Neural progenitor cell (in vitro differentiated cells): Measurements from ENCODE around the gene DPAGT1. TPM values are rescaled to one million over a fixed set of nuclear protein-coding genes. Genes with fewer than 3 reads are reported as not detected.

Experiments
- DNase-seq: peaks from one replicate; pipeline ENCODE4 v3.0.0-alpha.2; 2016; ENCODE audit warnings: low spot score
- H2AFZ ChIP-seq: fragments of 200-600 bp; sonication (generic); replicated peaks from 2 replicates; pipeline ENCODE4 v1.6.1; 2016; ENCODE audit warnings: antibody characterized with exemption
- H3F3A ChIP-seq: fragments of 200-600 bp; sonication (generic); 2 replicates; pipeline ENCODE4 v1.6.1; 2016; ENCODE audit warnings: antibody characterized with exemption, low read depth
- H3K27ac ChIP-seq: fragments of 200-600 bp; sonication (generic); 2 replicates; pipeline ENCODE4 v1.5.1; 2016; ENCODE audit warnings: mild to moderate bottlenecking
- H3K27me3 ChIP-seq: fragments of 200-600 bp; sonication (generic); 2 replicates; pipeline ENCODE4 v1.6.1; 2016; ENCODE audit warnings: mild to moderate bottlenecking, moderate library complexity
- H3K36me3 ChIP-seq: fragments of 200-600 bp; sonication (generic); 2 replicates; pipeline ENCODE4 v1.5.1; 2016
- H3K4me1 ChIP-seq: fragments of 200-600 bp; sonication (generic); 2 replicates; pipeline ENCODE4 v1.6.1; 2016; ENCODE audit warnings: mixed run types
- H3K4me2 ChIP-seq: fragments of 200-600 bp; sonication (generic); 2 replicates; pipeline ENCODE4 v1.6.1; 2016
- H3K4me3 ChIP-seq: fragments of 200-600 bp; sonication (generic); 2 replicates; pipeline ENCODE4 v1.5.1; 2016
- H3K79me2 ChIP-seq: fragments of 200-600 bp; sonication (generic); 2 replicates; pipeline ENCODE4 v1.6.1; 2016; ENCODE audit warnings: low read depth
- H3K9ac ChIP-seq: fragments of 200-600 bp; sonication (generic); 2 replicates; pipeline ENCODE4 v1.6.1; 2016
- H3K9me3 ChIP-seq: fragments of 200-600 bp; sonication (generic); 2 replicates; pipeline ENCODE4 v1.5.1; 2016; ENCODE audit warnings: low read depth
- H4K20me1 ChIP-seq: fragments of 200-600 bp; sonication (generic); 2 replicates; pipeline ENCODE4 v1.6.1; 2016; ENCODE audit warnings: low read depth
- H3K27ac Mint-ChIP-seq: 3 replicates; pipeline ENCODE4 v1.8.0; 2021; ENCODE audit warnings: mixed read lengths
- H3K27me3 Mint-ChIP-seq: 2 replicates; pipeline ENCODE4 v1.8.0; 2022; ENCODE audit warnings: low read depth, mild to moderate bottlenecking, inconsistent platforms, moderate library complexity, mixed read lengths; ENCODE audit not compliant: insufficient read depth
- H3K36me3 Mint-ChIP-seq: 3 replicates; pipeline ENCODE4 v1.8.0; 2021; ENCODE audit warnings: mixed read lengths
- H3K4me1 Mint-ChIP-seq: 3 replicates; pipeline ENCODE4 v1.8.0; 2021; ENCODE audit warnings: mixed read lengths
- H3K4me3 Mint-ChIP-seq: 3 replicates; pipeline ENCODE4 v1.8.0; 2021; ENCODE audit warnings: mild to moderate bottlenecking, moderate library complexity, mixed read lengths
- H3K9me3 Mint-ChIP-seq: 3 replicates; pipeline ENCODE4 v1.8.0; 2020; ENCODE audit warnings: mixed read lengths
- EZH2 ChIP-seq: fragments of 200-600 bp; sonication (generic); IDR thresholded peaks from 2 replicates; pipeline ENCODE4 v1.6.1; 2017; ENCODE audit warnings: antibody characterized with exemption, mild to moderate bottlenecking, moderate library complexity
- EZH2phosphoT487 ChIP-seq: fragments of 200-600 bp; sonication (generic); IDR thresholded peaks from 2 replicates; pipeline ENCODE4 v1.6.1; 2017; ENCODE audit warnings: antibody characterized with exemption
- total RNA-seq: library from RNA; depleted of rRNA; stranded (reverse); fragments of >200 nt; gene quantifications from 2 replicates; pipeline ENCODE4 v1.2.3, GENCODE V29; 2015; ENCODE audit warnings: low replicate concordance
- TF ChIP-seq, protein P1 (sequence below): fragments of 200-600 bp; sonication (generic); IDR thresholded peaks from 2 replicates; pipeline ENCODE4 v1.5.1; 2017; ENCODE audit warnings: antibody characterized with exemption, mild to moderate bottlenecking

The DPAGT1 gene
- total RNA-seq, 1 donor from 2014 or later = 13.4 TPM

DNA sequence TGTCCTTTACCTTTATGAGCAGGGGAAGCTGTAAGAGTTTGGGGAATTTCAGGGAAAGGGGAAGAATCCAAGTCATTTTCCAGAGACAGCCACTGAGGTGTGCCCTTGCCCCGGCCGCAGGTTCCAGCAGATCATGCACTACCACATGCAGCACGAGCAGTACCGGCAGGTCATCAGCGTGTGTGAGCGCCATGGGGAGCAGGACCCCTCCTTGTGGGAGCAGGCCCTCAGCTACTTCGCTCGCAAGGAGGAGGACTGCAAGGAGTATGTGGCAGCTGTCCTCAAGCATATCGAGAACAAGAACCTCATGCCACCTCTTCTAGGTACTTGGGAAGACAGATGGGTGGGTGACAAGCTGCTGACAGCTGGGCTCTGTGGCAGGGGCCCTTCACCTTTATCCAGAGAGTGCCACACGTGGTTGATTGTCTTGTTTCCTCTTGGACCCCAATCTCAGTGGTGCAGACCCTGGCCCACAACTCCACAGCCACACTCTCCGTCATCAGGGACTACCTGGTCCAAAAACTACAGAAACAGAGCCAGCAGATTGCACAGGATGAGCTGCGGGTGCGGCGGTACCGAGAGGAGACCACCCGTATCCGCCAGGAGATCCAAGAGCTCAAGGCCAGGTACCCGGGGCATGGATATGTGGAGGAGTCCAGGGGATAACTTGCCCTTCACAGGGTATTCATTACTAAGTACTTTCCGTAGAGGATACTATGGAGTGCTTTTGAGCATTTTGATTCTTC lies 22.8 kb downstream of the DPAGT1 start:
- H3K4me1 ChIP-seq = no peaks in the 10 kb centered on the region
- Mint-ChIP-seq H3K4me1 (no peaks in the 10 kb centered on the region), H3K4me3 (no peak overlapping the region), H3K27me3 (peaks cover 5% of the 10 kb centered on the region), H3K36me3 (peaks cover 21% of the 10 kb centered on the region), H3K9me3 (no peaks in the 10 kb centered on the region), H3K27ac (no peak overlapping the region)
- no peaks in the 10 kb centered on the region for H3K79me2 ChIP-seq
- H3K27me3 ChIP-seq = no peaks in the 10 kb centered on the region
- H2AFZ ChIP-seq = no peak overlapping the region
- H3K4me2 ChIP-seq = no peak overlapping the region
- DNase-seq = no peak
- no peak overlapping the region for H3K4me3 ChIP-seq
- no peak overlapping the region for H3K27ac ChIP-seq
- TF ChIP-seq, protein P1, sequence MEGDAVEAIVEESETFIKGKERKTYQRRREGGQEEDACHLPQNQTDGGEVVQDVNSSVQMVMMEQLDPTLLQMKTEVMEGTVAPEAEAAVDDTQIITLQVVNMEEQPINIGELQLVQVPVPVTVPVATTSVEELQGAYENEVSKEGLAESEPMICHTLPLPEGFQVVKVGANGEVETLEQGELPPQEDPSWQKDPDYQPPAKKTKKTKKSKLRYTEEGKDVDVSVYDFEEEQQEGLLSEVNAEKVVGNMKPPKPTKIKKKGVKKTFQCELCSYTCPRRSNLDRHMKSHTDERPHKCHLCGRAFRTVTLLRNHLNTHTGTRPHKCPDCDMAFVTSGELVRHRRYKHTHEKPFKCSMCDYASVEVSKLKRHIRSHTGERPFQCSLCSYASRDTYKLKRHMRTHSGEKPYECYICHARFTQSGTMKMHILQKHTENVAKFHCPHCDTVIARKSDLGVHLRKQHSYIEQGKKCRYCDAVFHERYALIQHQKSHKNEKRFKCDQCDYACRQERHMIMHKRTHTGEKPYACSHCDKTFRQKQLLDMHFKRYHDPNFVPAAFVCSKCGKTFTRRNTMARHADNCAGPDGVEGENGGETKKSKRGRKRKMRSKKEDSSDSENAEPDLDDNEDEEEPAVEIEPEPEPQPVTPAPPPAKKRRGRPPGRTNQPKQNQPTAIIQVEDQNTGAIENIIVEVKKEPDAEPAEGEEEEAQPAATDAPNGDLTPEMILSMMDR = no peak
- no peak for TF ChIP-seq EZH2phosphoT487
- no peak for TF ChIP-seq EZH2
- H3F3A ChIP-seq = peaks cover 8% of the 10 kb centered on the region
- H4K20me1 ChIP-seq = no peaks in the 10 kb centered on the region
- no peak overlapping the region for H3K9ac ChIP-seq
- no peaks in the 10 kb centered on the region for H3K36me3 ChIP-seq
- no peaks in the 10 kb centered on the region for H3K9me3 ChIP-seq

- Mint-ChIP-seq H3K4me3 (no peak overlapping the region), H3K36me3 (peaks cover 25% of the 10 kb centered on the region), H3K27ac (no peak overlapping the region), H3K9me3 (no peaks in the 10 kb centered on the region), H3K27me3 (peaks cover 3% of the 10 kb centered on the region), H3K4me1 (no peaks in the 10 kb centered on the region)
- H3K9ac ChIP-seq = no peak overlapping the region
- no peak overlapping the region for H2AFZ ChIP-seq
- no peaks in the 10 kb centered on the region for H3K36me3 ChIP-seq
- no peaks in the 10 kb centered on the region for H3K27me3 ChIP-seq
- no peak overlapping the region for H3K4me2 ChIP-seq
- no peaks in the 10 kb centered on the region for H3K9me3 ChIP-seq
- TF ChIP-seq EZH2 = no peak
- TF ChIP-seq, protein P1 = no peak
- peaks cover 8% of the 10 kb centered on the region for H3F3A ChIP-seq
- no peak for DNase-seq
- H3K79me2 ChIP-seq = no peaks in the 10 kb centered on the region
- H3K4me3 ChIP-seq = no peak overlapping the region
- no peaks in the 10 kb centered on the region for H4K20me1 ChIP-seq
- H3K27ac ChIP-seq = no peak overlapping the region
- H3K4me1 ChIP-seq = no peaks in the 10 kb centered on the region
Measured at GRCh38 chr11:119077839-119078238, 23.8 kb downstream of the DPAGT1 start.

DNA sequence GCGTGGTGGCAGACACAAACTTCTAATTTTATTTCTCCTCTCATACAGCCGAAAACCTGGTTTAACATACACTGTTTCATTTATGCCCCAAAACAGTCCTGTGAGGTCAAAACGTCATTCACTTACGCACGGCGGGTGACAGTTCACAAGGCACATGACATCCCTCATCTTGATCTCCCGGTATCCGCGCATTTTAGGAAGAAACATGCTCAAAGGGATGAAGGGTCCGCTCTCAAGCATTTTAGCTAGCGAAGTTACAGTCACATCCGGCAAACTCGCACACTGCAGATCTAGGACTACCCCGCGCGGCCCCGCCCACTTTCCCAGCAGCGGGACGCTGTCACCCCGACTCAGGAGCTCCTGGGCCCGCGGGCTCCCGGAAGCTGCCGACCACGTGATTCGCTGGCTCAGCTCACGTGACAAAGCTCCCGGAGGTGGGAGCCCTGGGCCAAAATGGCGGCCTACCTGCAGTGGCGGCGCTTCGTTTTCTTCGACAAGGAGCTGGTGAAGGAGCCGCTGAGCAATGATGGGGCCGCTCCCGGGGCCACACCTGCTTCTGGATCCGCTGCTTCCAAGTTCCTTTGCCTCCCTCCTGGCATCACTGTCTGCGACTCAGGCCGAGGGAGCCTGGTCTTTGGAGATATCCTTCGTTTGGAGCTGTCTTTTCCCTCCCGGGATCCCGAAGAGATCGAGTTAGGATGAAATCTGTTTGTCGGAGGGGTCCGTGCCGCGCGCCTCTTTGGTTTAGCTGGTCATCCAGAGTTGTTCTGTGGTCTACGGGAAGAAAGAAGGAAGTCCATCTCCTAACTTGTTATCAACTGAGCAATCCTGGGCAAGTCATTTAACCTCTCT lies 34.1 kb downstream of the DPAGT1 start, which contains the start of gene VPS11:
TSS of gene VPS11 (plus strand) at position 448 of the 852 bp plus-strand sequence. CDS start at position 454, 6 bp downstream.
- H3K4me3 ChIP-seq = peak within 1 kb of the TSS; percentile 89
- peaks cover 12% of the 10 kb centered on the region for H3K4me1 Mint-ChIP-seq
- no peaks in the 10 kb centered on the region for H4K20me1 ChIP-seq
- H3K79me2 ChIP-seq = peaks cover 16% of the 10 kb centered on the region
- no peaks in the 10 kb centered on the region for H3K9me3 Mint-ChIP-seq
- no peaks in the 10 kb centered on the region for H3K4me1 ChIP-seq
- H3K27me3 Mint-ChIP-seq = peaks cover 4% of the 10 kb centered on the region
- peak; percentile 98 for DNase-seq
- H2AFZ ChIP-seq = peak within 1 kb of the TSS; percentile 90
- peaks cover 4% of the 10 kb centered on the region for H3K36me3 Mint-ChIP-seq
- peaks cover 15% of the 10 kb centered on the region for H3F3A ChIP-seq
- peak within 1 kb of the TSS; percentile 96 for H3K27ac Mint-ChIP-seq
- H3K27me3 ChIP-seq = no peaks in the 10 kb centered on the region
- H3K4me3 Mint-ChIP-seq = peak within 1 kb of the TSS; percentile 95
- peak within 1 kb of the TSS; percentile 91 for H3K9ac ChIP-seq
- H3K27ac ChIP-seq = peak within 1 kb of the TSS; percentile 74
- no peak for TF ChIP-seq EZH2phosphoT487
- TF ChIP-seq, protein P1 = no peak
- peak; percentile 16 for TF ChIP-seq EZH2
- H3K9me3 ChIP-seq = no peaks in the 10 kb centered on the region
- H3K36me3 ChIP-seq = no peaks in the 10 kb centered on the region
- peak within 1 kb of the TSS; percentile 82 for H3K4me2 ChIP-seq
